IPS-11a (cell line): Measurements from ENCODE around the gene TCHP.
"Not testable (repeated sequence)": the region's sequence is repeated elsewhere in the genome, so short reads cannot be mapped to it uniquely, and the experiment has no call there.

ENCODE experiments used
- H3K4me3 ChIP-seq: one replicate; pipeline ENCODE4 v1.5.1; 2013; ENCODE audit warnings: low read depth, low read length, control low read depth

TCHP gene, protein sequence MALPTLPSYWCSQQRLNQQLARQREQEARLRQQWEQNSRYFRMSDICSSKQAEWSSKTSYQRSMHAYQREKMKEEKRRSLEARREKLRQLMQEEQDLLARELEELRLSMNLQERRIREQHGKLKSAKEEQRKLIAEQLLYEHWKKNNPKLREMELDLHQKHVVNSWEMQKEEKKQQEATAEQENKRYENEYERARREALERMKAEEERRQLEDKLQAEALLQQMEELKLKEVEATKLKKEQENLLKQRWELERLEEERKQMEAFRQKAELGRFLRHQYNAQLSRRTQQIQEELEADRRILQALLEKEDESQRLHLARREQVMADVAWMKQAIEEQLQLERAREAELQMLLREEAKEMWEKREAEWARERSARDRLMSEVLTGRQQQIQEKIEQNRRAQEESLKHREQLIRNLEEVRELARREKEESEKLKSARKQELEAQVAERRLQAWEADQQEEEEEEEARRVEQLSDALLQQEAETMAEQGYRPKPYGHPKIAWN

GRCh38 chr12:109899783-109900751 is at the start of gene TCHP:
Gene TCHP (plus strand): TSS chr12:109900274. CDS start chr12:109903027, 2,753 bp downstream.
- peak within 1 kb of the TSS; percentile 58 for H3K4me3 ChIP-seq

DNA sequence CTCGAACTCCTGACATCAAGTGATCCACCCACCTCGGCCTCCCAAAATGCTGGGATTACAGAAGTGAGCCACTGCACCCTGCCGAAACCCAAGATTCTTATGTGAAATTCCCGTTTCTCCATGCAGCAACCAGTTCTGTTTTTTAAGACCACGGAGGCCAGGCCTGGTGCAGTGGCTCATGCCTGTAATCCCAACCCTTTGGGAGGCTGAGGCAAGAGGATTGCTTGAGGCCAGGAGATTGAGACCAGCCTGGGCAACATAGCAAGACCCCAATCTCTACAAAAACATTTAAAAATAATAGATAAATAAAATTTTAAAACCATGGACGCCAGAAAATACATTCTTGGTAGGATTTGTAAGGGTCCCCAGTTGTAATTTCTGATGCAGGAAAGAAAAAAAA is 49.6 kb upstream of the TCHP start:
- not testable (repeated sequence) for H3K4me3 ChIP-seq

- H3K4me3 ChIP-seq: no peak overlapping the region
Observed at GRCh38 chr12:109855377-109855776, 44.7 kb upstream of the TCHP start.

GRCh38 chr12:109857715-109858114 is 42.4 kb upstream of the TCHP start:
- no peak overlapping the region for H3K4me3 ChIP-seq

- no peak overlapping the region for H3K4me3 ChIP-seq
Observed at GRCh38 chr12:109858764-109859163, 41.3 kb upstream of the TCHP start.

DNA sequence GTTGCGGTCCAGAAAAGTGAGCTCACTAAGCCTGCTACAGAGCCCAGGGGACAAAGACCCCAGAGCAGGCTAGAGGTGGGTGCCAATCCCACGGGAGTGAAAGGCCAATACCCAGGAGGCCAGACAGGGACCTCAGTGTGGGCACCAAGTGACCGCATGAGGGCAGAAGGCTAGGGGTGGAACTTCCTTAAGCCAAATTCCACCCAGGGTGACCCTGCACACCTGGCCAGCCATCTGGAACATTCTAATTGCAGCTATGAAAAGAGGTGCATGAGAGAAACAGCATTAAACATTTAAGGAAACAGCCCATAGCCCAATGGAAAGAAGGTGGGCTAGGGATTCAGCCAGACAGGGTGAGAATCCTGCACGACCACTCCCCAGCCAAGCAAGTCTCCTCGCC is 39.1 kb upstream of the TCHP start:
- no peak overlapping the region for H3K4me3 ChIP-seq

DNA sequence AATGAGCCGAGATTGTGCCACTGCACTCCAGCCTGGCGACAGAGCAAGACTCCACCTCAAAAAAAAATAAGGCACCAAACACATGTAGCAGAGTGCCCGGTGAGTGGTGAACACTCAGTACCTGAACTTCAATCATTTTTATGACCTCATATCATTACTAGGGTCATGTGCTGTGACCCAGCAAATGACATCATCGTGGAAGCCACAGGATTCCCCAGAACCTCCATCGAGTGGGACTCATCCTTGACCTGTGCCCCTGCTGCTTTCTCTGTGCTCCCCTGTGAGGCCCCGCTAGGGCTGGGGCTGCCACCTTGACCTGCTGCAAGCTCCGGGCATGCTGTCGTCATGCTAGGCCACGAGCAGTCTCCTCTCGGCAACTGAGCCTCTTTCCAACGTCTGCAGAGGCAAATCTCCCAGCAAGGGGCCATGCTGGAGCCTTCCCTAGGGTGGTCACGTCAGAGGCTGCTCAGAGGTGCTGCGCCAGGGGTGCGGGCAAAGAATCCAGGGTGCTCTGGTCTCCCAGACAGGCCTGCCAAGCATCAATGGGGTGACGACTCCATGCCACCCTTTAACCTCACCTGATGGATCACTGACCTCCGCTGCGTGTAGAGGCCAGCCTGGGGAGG is 38.3 kb upstream of the TCHP start:
- H3K4me3 ChIP-seq: no peak overlapping the region

DNA sequence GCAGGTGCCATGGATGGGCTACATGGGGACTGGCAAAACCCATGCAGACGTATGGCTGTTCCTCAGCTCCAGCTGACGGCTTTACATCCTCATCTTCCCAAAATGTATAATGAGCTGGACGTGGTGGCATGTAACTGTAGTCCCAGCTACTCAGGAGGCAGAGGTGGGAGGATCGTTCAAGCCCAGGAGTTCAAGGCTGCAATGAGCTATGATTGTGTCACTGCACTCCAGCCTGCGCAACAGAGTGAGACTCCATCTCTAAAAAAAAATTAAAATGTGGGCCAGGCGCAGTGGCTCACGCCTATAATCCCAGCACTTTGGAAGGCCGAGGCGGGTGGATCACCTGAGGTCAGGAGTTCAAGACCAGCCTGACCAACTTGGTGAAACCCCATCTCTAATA is 37.6 kb upstream of the TCHP start:
- not testable (repeated sequence) for H3K4me3 ChIP-seq

DNA sequence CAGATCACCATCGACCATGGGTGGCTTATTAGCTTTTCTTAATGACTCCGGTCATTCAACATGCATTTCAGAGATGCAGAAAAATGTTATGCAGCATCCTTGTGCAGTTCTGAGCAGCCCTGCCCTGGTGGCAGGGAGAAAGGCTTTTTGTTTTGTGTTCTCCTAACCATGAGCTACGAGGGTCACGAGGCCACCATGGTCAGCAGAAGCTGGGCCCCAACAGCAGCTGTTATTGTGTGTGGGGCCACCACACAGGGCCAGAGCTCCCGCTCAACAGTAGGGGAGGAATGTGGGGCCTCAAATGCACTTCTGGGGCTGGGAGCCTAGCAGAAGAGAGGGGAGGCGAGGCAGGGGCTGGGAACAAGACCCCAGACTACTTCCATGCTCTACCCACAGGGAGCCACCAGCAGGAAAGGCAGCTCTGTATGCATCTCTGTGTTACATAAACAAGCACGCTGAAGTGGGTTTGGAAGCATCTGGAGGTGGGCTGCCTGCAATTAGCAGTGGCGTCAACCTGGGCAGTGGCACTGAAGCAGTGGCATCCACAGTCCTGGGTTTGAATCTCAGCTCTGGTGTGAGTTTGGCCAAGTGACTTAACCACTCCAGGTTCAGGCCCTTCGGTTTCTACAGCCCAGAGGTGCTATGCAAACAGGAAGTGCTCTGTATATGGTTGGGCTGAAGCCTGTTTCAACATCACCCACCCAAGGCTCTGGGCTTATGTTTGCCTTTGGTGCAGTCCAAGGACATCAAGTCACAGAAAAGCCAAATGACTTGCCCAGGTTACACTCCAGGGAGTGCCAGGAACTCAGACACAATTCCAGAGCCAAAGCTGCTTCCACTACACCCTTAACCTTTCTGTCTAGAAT is 36.0 kb upstream of the TCHP start:
- H3K4me3 ChIP-seq: no peak overlapping the region

GRCh38 chr12:109864916-109865315 is 35.2 kb upstream of the TCHP start:
- no peak overlapping the region for H3K4me3 ChIP-seq

- H3K4me3 ChIP-seq: no peak overlapping the region
Observed at GRCh38 chr12:109868182-109869051, 31.7 kb upstream of the TCHP start.

- H3K4me3 ChIP-seq: no peak overlapping the region
Observed at GRCh38 chr12:109870648-109871047, 29.4 kb upstream of the TCHP start.

GRCh38 chr12:109871668-109872314 is 28.3 kb upstream of the TCHP start:
- H3K4me3 ChIP-seq: no peak overlapping the region

DNA sequence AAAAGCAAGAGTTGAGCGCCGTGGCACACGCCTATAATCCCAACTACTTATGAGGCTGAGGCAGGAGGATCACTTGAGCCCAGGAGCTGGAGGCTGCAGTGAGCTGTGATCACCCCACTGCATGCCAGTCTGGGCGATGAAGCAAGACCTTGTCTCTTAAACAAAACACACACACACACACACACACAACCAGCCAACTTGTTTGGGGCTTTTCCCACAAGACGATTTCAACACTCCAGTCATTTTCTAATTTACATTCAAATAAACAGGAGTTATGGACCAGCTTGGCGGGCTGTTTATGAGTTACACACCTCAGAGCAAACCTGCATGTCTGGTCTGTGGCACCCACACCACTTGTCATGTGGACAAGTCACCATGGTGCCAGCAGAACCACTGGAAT is 26.4 kb upstream of the TCHP start:
- H3K4me3 ChIP-seq: no peak overlapping the region

- H3K4me3 ChIP-seq: no peak overlapping the region
Observed at GRCh38 chr12:109875572-109876131, 24.4 kb upstream of the TCHP start.

GRCh38 chr12:109876406-109876805 is 23.7 kb upstream of the TCHP start:
- H3K4me3 ChIP-seq: no peak overlapping the region

DNA sequence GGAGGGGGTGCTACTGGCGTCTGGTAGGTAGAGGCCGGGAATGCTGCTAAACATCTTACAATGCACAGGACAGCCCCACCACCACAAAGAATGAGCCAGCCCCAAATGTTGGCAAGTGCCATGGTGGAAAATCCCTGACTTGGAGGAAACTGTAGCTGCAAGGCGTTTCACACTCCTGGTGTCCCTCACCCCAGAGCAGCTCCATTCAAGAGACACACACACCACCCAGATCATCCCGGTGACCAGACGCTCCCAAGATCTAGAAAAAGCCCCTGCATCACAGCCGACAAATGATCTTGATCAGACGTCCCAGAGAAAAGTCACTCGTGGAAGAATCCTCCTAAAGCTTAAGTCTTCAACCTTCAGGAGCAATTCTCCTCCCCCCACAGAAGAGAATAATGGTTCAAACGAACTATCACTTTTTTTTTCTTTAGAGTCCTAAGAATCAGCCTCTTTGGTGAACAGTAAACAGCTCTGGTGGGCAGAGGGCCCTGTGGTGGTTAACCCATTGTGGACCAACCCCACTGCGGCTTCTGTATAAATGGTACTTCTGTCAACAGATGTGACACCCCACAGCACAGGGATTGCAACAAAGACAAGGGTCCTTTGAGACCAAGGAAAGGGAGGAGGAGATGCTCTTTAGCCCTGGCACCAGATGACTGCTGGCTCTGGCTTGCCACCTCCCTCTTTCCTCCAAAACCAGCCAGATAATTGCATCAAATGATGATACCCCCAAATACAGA is 22.4 kb upstream of the TCHP start:
- no peak overlapping the region for H3K4me3 ChIP-seq

DNA sequence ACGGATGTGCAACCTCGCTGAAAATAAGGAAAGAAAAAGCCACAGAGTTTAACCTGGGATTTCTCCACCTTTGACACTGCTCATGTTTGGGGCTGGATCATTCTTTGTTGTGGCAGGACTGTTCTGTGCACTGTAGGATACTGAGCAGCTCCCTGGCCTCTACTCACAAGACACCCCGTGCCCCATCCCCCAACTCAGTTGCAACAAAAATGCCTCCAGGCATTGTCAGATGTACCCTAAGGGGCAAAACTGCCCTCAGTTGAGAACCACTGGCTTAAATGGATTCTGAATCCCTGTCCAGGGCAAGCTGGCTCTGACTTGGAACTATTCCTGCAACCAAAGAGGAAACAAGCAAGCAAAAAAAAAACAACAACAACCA is 21.8 kb upstream of the TCHP start:
- H3K4me3 ChIP-seq: no peak overlapping the region
